Memory B cell (primary cell): Measurements from ENCODE around the gene RASGEF1B.
A peak's percentile ranks its signal among the peaks of the same experiment; 100 is the strongest.

Experiments
- ATAC-seq: fragments of 150-1000 bp; cut with Tn5 transposase; 2 replicates; pipeline ENCODE4 v1.10.0; 2021; ENCODE audit warnings: low read depth, mild to moderate bottlenecking, moderate library complexity
- DNase-seq, 2 donors: peaks; one replicate each; pipeline ENCODE4 v3.0.0; 2022; ENCODE audit warnings: low spot score in 2 of 2
- H3K27ac Mint-ChIP-seq: one replicate; pipeline ENCODE4 v1.8.0; 2022; ENCODE audit warnings: mild to moderate bottlenecking, moderate library complexity, mixed read lengths
- H3K27me3 Mint-ChIP-seq: one replicate; pipeline ENCODE4 v1.8.0; 2022; ENCODE audit warnings: mixed read lengths
- H3K36me3 Mint-ChIP-seq: one replicate; pipeline ENCODE4 v1.8.0; 2022; ENCODE audit warnings: mild to moderate bottlenecking, mixed read lengths
- H3K4me1 Mint-ChIP-seq: one replicate; pipeline ENCODE4 v1.8.0; 2022; ENCODE audit warnings: mixed read lengths
- H3K4me3 Mint-ChIP-seq: one replicate; pipeline ENCODE4 v1.8.0; 2022; ENCODE audit warnings: mild to moderate bottlenecking, moderate library complexity, mixed read lengths
- H3K9me3 Mint-ChIP-seq: one replicate; pipeline ENCODE4 v1.8.0; 2022; ENCODE audit warnings: mixed read lengths

The RASGEF1B gene

GRCh38 chr4:81505726-81506125, 34.0 kb upstream of the RASGEF1B start:
- no peak for ATAC-seq
- Mint-ChIP-seq H3K4me1 (peaks cover 43% of the 10 kb centered on the region), H3K36me3 (no peaks in the 10 kb centered on the region), H3K9me3 (no peaks in the 10 kb centered on the region), H3K27ac (peak overlapping the region; percentile 90), H3K4me3 (peak overlapping the region; percentile 58), H3K27me3 (no peaks in the 10 kb centered on the region)
- DNase-seq, result no peak

DNA sequence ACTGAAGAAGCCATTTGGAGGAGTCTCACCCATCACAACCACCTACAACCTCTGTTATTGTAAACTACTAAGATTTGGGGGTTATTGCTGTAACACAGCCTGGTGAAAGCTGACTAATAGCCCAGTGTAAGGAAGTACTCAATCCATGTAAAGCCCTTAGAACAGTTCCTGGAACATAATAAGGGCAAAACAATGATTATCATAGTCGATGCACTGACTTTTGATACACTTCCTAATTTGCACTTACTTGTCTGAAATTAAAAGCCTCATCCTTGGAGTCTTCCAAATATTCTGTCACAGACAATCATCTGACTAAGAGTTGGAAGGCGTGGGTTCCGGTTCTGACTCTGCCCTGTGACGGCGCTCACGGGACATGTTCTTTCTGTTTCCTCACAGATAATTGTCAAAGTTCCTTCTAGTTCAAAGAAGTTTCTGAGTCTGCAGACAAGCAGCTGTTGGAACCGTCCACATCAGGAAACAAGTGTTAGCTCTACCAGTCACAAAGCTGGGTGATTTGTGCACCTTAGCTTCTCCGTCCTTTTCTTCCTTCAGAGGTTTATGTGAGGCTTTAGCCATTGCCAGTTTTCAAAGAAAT, 33.4 kb upstream of the RASGEF1B start:
- DNase-seq, result peak; percentile 47 to 54
- H3K27me3 Mint-ChIP-seq, result no peaks in the 10 kb centered on the region

GRCh38 chr4:81504112-81505003, 32.7 kb upstream of the RASGEF1B start:
- no peaks in the 10 kb centered on the region for H3K27me3 Mint-ChIP-seq
- ATAC-seq (peak; percentile 14), DNase-seq (no peak)
- no peaks in the 10 kb centered on the region for H3K36me3 Mint-ChIP-seq
- peak overlapping the region; percentile 90 for H3K27ac Mint-ChIP-seq
- H3K4me1 Mint-ChIP-seq, result peaks cover 44% of the 10 kb centered on the region
- H3K4me3 Mint-ChIP-seq, result no peak overlapping the region
- no peaks in the 10 kb centered on the region for H3K9me3 Mint-ChIP-seq

More for the DNA sequence above, 33.4 kb upstream of the RASGEF1B start:
- H3K27ac Mint-ChIP-seq, result peak overlapping the region; percentile 90
- H3K36me3 Mint-ChIP-seq, result no peaks in the 10 kb centered on the region
- peaks cover 38% of the 10 kb centered on the region for H3K4me1 Mint-ChIP-seq
- H3K4me3 Mint-ChIP-seq, result peak overlapping the region; percentile 58
- peak; percentile 83 for ATAC-seq
- H3K9me3 Mint-ChIP-seq, result no peaks in the 10 kb centered on the region

GRCh38 chr4:81503586-81503985, 31.9 kb upstream of the RASGEF1B start:
- DNase-seq, result no peak
- no peaks in the 10 kb centered on the region for H3K9me3 Mint-ChIP-seq
- no peaks in the 10 kb centered on the region for H3K27me3 Mint-ChIP-seq
- no peak for ATAC-seq
- H3K27ac Mint-ChIP-seq, result peak overlapping the region; percentile 90
- H3K4me3 Mint-ChIP-seq, result no peak overlapping the region
- H3K4me1 Mint-ChIP-seq, result peaks cover 40% of the 10 kb centered on the region
- H3K36me3 Mint-ChIP-seq, result no peaks in the 10 kb centered on the region

DNA sequence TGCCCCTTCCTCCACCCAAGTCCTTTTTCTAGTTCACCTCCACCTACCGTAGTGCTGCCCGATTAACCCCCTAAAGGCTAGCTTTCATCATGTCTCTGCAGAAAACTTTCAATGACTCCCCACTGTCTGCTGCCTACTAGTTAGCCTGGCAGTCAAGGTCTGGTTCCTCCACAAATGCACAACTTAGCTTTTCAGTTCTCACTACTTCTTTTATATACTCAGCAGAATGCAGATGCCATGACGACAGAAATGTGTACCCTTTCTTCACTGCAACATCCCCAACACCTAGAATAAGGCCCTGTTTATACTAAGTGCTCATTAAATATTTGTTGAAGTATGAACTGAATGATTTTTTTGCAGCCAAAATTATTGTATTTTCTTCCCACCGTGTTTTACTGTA, 30.9 kb upstream of the RASGEF1B start:
- Mint-ChIP-seq H3K36me3 (no peaks in the 10 kb centered on the region), H3K4me1 (peaks cover 40% of the 10 kb centered on the region), H3K4me3 (no peak overlapping the region), H3K27me3 (no peaks in the 10 kb centered on the region), H3K9me3 (no peaks in the 10 kb centered on the region), H3K27ac (peak overlapping the region; percentile 4)
- ATAC-seq (peak; percentile 37), DNase-seq (no peak)

- H3K27ac Mint-ChIP-seq, result no peak overlapping the region
- ATAC-seq, result no peak
- no peak for DNase-seq
- H3K36me3 Mint-ChIP-seq, result no peaks in the 10 kb centered on the region
- no peak overlapping the region for H3K4me3 Mint-ChIP-seq
- no peaks in the 10 kb centered on the region for H3K27me3 Mint-ChIP-seq
- H3K9me3 Mint-ChIP-seq, result no peaks in the 10 kb centered on the region
- H3K4me1 Mint-ChIP-seq, result peaks cover 35% of the 10 kb centered on the region
Observed at GRCh38 chr4:81499840-81500239, 28.1 kb upstream of the RASGEF1B start.

DNA sequence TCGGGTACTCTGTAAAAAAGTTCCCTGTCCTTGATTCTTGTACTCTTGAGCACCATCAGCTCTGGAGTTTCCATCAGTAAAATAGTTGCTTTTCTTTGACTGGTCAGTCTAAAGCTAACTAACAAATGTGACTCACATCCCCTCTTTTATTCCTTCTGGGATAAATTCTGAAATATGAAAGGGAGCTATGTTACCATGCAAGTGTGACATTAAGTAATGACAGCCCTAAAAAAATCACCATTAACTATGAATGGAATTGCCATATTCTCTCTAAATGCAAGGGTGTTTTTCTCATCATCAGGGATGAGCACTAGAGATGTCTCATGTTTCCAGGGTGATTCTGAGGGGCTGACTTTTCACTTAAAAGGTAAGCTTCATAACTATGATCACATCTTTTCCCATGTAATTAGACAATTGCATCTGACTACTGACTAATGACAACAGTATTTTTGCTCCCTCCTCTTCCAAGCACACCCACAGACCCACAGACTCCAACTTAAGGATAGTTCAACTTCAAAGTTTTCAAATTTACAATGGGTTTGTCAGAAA, 26.9 kb upstream of the RASGEF1B start:
- no peaks in the 10 kb centered on the region for H3K27me3 Mint-ChIP-seq
- H3K36me3 Mint-ChIP-seq, result no peaks in the 10 kb centered on the region
- no peak for ATAC-seq
- H3K27ac Mint-ChIP-seq, result no peak overlapping the region
- peaks cover 32% of the 10 kb centered on the region for H3K4me1 Mint-ChIP-seq
- DNase-seq, result no peak
- no peak overlapping the region for H3K4me3 Mint-ChIP-seq
- H3K9me3 Mint-ChIP-seq, result no peaks in the 10 kb centered on the region

DNA sequence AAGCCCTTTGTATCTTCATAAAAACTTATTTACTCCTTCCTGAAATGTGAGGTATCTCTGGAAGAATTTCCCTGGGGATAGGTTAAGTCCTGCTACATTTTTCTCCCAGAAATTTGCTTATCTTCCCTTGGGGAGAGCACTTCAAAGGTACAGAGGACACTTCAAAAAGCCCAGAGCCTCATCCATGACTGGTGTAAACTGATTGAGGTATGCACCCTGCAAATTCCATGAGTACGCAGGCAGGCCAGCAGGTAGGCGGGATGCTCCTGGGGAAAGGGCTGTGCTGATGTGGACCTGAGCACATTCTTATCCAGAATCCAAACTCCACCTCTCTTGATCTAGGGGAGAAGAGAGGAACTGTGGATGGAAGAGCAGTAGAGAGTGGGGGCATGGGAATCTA, 26.3 kb upstream of the RASGEF1B start:
- H3K4me3 Mint-ChIP-seq, result no peak overlapping the region
- no peak for ATAC-seq

DNA sequence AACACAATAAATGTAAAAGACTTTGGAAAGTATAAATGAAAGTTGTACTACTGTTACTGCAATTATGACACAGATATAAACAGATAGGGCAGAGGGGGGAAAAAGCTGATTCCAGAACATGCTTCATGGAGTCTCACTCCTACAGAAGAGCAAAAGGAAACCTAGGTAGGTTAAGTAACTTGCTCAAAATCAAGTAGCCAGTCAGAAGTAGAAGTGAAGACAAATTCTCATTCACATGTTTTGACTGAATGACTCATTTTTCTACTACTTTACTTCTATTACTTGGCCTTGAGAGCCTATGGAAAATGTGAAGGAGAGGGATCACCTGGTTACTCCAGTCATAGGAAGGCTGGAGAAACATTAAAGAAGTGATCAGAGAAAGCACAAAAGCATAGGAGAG, 23.6 kb upstream of the RASGEF1B start:
- peaks cover 2% of the 10 kb centered on the region for H3K9me3 Mint-ChIP-seq
- H3K27me3 Mint-ChIP-seq, result no peaks in the 10 kb centered on the region
- peak overlapping the region; percentile 56 for H3K27ac Mint-ChIP-seq
- peaks cover 36% of the 10 kb centered on the region for H3K4me1 Mint-ChIP-seq
- ATAC-seq (no peak), DNase-seq (no peak)
- peaks cover 3% of the 10 kb centered on the region for H3K36me3 Mint-ChIP-seq
- H3K4me3 Mint-ChIP-seq, result no peak overlapping the region

More for the DNA sequence above, 26.3 kb upstream of the RASGEF1B start:
- H3K36me3 Mint-ChIP-seq, result no peaks in the 10 kb centered on the region
- peaks cover 31% of the 10 kb centered on the region for H3K4me1 Mint-ChIP-seq
- H3K27me3 Mint-ChIP-seq, result no peaks in the 10 kb centered on the region
- no peaks in the 10 kb centered on the region for H3K9me3 Mint-ChIP-seq
- no peak overlapping the region for H3K27ac Mint-ChIP-seq
- DNase-seq, result no peak

DNA sequence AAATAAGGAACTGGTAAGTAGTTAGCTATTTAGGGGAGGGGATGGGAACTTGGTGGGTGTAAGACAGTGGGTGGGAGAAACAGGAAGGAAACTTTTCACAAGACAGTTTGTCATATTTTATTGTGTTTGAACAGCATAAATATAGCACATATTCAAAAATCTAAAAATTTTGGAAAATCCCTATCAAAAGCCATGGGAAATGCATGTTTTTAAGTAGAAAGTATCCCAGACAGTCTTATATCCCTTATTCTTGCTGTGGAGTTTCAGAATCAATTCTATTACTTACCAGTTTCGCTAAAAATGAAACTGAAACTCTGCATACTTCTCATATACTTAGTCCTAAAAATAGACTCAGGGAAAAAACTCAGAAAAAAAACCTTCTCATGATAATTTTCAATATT, 22.3 kb upstream of the RASGEF1B start:
- Mint-ChIP-seq H3K9me3 (peaks cover 2% of the 10 kb centered on the region), H3K36me3 (peaks cover 3% of the 10 kb centered on the region), H3K27me3 (no peaks in the 10 kb centered on the region), H3K27ac (peak overlapping the region; percentile 86), H3K4me1 (peaks cover 34% of the 10 kb centered on the region), H3K4me3 (peak overlapping the region; percentile 61)
- DNase-seq (no peak), ATAC-seq (peak; percentile 58)

GRCh38 chr4:81492606-81493230, 21.0 kb upstream of the RASGEF1B start:
- Mint-ChIP-seq H3K9me3 (peaks cover 4% of the 10 kb centered on the region), H3K36me3 (peaks cover 3% of the 10 kb centered on the region), H3K27me3 (no peaks in the 10 kb centered on the region), H3K4me1 (peaks cover 32% of the 10 kb centered on the region), H3K4me3 (no peak overlapping the region), H3K27ac (peak overlapping the region; percentile 95)
- ATAC-seq (no peak), DNase-seq (no peak)

DNA sequence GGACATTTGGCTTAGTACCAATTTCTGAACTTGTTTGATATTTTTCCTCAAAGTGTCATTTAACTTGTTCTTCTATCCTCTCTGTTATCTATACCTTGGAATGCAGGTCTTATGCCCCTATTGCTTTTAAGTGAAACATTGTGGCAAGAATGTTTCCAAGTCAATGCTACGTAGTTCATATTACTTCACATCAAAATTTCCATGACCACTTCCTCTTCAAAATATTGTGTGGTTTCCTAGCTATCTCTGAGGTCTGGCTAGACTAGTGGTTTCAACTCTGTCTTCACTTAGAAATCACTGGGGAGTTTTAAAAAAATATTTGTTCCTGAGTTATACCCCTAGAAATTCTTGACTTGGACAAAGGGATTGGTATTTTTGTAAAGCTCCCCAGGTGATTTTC, 20.2 kb upstream of the RASGEF1B start:
- H3K4me3 Mint-ChIP-seq, result peak overlapping the region; percentile 61

DNA sequence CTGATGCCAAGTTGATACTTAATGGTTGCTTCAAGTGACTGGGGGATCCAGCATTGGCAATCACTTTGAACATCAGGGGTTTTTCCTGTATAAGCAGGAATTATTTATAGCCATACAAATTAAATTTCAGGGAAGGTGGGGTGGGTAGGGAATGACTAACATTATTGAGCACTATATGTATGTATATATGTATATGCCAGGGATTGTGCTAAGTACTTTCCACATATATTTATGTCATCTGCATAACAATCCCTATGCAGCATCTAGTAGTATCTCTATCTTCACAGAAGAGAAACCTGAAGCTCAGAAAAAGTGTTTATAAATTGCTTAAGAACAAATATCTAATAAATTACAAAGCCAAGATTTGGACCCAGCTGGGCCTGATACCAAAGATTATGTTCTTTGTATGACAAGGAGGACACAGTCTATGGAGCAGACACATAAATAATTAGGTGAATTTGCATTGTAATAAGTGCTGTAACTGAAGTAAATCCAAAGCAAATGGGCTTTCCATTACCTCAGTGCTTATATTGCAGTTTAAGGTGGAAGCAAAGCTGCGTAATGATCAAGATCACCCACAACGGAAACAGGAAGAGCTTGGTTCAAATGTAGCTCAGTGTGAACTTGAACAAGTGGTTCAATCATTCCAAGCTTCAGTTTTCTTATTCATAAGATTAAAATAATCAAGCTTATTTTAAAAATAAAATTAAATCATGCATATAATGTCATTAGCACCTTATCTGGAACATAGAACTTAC, 18.9 kb upstream of the RASGEF1B start:
- DNase-seq (no peak), ATAC-seq (no peak)
- Mint-ChIP-seq H3K36me3 (peaks cover 3% of the 10 kb centered on the region), H3K4me3 (peak overlapping the region; percentile 28), H3K27ac (peak overlapping the region; percentile 95), H3K27me3 (no peaks in the 10 kb centered on the region), H3K4me1 (peaks cover 32% of the 10 kb centered on the region), H3K9me3 (peaks cover 4% of the 10 kb centered on the region)

More for the DNA sequence above, 20.2 kb upstream of the RASGEF1B start:
- peaks cover 32% of the 10 kb centered on the region for H3K4me1 Mint-ChIP-seq
- ATAC-seq (peak; percentile 90), DNase-seq (peak in 1 of 2 donors; percentile 51)
- peaks cover 3% of the 10 kb centered on the region for H3K36me3 Mint-ChIP-seq
- peaks cover 4% of the 10 kb centered on the region for H3K9me3 Mint-ChIP-seq
- H3K27ac Mint-ChIP-seq, result peak overlapping the region; percentile 95
- no peaks in the 10 kb centered on the region for H3K27me3 Mint-ChIP-seq
